Pons (tissue), 1 donor: ENCODE measurements around the gene RBM26.

Experiments
- DNase-seq: peaks from one replicate; pipeline ENCODE4 v3.0.0-alpha.2; 2016; ENCODE audit warnings: low spot score

RBM26 gene

DNA sequence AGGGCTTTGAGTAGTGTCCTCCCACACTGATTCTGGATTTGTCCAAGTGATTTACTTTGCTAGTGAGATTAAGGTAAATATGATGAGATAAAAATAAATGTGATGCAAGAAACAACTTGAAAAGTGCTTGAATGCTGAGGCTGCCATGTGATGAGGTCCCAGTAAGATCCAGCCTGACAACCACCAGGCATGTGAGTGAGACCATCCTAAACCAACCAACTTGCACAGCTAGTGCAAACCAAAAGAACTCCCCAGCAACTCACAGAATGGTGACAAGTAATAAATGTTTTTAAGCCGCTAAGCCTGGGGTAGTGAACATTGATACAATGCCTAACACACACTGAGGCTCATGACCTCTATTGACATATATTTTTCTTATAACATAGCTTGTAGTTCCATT, 13.3 kb upstream of the RBM26 start:
- no peak for DNase-seq

- no peak for DNase-seq
Measured at GRCh38 chr13:79417741-79418140, 11.7 kb upstream of the RBM26 start.

DNA sequence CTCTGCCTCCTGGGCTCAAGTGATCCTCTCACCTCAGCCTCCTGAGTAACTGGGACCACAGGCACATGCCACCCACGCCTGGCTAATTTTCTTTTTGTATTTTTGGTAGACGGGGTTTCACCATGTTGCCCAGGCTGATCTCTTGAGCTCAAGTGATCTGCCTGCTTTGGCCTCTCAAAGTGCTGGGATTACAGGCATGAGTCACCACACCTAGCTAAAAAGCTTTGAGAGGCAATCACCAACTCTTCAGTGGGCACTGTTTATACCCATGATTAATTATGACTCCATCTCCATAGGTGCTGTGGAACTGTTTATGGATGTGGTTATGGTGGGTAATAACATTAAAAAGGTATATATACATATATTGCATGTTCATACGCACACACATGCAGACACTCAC, 7.5 kb upstream of the RBM26 start:
- no peak for DNase-seq

- DNase-seq: no peak
Measured at GRCh38 chr13:79409828-79410227, 3.8 kb upstream of the RBM26 start.

DNA sequence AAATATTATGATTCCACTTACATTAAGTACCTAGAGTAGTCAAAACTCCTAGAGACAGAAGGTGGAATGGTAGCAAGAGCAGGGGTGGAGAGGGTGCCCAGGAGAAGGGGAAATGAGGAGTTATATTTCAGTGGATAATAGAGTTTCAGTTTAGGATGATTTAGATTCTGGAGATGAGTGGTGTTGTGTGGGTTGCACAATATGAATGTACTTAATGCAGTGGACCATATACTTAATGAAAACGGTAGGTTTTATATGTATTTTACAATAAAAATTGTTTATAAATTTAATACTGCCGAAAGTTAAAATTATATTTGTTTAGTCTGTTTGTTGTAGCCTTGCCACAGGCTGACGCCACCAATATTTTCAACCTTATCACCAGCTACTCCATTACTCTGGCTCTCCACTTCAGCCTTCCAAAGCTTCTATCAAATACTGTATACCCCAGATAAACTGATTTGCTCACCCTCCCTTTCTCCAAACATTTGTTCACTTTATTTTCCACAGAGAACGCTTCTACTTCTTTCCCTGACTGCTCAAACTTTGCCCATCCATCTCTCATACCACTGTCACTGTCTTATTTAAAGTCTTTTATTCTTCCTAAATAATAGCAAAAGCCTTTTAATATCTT, 1.4 kb upstream of the RBM26 start:
- no peak for DNase-seq

DNA sequence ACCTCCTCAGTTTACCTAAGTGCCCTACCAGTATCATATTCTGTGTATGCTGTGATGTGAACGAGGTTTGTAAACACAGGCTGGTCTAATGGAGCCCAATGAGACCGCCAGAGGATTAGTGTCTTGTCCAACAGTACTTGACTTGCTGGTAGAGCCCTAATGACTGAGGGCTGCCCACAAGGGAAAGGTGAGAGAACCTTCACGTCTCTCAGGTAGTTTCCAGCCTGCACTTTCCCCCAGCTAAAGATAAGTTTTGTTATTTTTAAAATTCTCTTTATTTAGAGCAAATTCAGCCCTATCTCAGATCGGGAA, 498 bp upstream of the RBM26 start:
- no peak for DNase-seq

DNA sequence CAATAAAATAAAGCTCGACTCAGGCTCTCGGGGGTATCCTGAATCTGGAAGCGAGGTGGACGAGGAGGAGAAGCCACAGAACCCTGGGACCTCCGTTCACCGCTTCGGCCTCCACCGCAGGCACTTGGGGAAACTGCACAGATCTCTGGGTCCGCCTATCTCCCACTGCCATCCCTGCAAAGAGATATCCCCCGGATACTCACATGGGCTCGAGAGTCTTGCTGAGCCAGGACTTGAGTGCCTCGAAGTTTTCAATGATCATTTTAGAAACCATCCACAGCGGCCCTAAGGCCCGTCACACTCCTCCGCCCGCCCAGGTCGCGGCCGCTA, 589 bp downstream of the RBM26 start:
- peak; percentile 37 for DNase-seq

- no peak for DNase-seq
Measured at GRCh38 chr13:79404985-79405384, 1.1 kb downstream of the RBM26 start.

DNA sequence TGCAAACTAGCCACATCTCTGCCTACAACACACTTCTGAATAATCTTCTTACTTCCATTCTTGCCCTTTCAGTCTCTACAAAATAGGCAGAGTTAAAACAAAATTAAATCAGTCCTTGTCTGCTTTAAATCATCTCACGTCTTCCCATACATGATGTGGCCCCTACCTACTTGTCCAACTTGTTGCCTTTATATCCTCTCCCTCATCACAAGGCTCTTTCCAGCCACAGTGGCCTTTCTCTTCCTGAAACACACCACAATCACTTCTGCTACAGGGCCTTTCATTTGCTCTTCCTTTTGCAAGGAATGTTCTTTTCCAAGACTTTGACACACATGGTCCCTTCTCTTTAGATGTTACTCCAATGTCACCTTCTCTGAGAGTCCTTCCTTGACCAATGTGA, 1.7 kb downstream of the RBM26 start:
- DNase-seq: no peak

DNA sequence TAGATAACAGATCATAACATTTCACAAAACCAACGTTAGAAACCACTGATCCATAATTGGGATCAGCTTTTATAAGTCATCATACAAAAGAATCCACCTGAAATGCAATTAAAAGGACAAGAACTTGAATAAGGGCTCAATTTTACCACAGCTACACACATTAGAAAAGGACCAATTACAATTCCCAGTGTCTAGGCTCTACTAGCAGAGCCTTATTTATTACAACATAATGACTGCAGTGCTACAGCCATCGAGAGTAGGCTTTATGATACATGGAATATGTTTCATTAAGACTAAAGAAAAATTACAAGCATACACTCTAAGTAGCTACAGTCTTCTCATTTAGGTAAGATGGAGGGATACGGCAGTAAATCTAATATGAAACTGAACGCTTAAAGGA, 2.9 kb downstream of the RBM26 start:
- DNase-seq: no peak

- DNase-seq: no peak
Measured at GRCh38 chr13:79402679-79403078, 3.4 kb downstream of the RBM26 start.

DNA sequence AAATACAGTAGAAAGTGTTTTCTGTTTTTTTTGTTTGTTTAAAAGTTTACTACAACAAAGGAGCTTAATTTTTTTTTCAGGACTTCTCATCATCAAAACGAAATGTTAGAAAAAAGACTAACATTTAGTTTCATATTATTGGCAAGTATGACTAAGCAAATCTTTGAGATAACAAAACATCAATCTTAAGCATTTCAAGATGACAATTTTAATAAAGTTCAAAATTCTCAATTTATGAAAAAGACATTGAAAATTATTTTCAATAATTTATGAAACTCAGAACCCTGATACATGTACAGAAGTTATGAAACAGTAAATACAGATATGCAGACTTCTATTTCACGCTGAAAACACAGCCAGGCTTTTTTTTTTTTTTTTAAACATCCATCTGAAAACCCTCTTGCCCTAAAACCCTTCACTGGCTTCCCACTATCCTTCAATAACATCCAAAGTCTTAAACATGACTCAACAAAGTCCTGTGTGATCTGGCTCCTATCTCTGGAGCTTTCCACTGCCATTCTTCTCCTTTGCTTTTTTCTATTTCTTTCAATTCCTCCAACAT, 3.9 kb downstream of the RBM26 start:
- DNase-seq: no peak

- DNase-seq: no peak
Measured at GRCh38 chr13:79401259-79402070, 4.6 kb downstream of the RBM26 start.

- no peak for DNase-seq
Measured at GRCh38 chr13:79398915-79399314, 7.1 kb downstream of the RBM26 start.

- DNase-seq: no peak
Measured at GRCh38 chr13:79398127-79398526, 7.9 kb downstream of the RBM26 start.

- no peak for DNase-seq
Measured at GRCh38 chr13:79395881-79396280, 10.2 kb downstream of the RBM26 start.

GRCh38 chr13:79393564-79394249, 12.3 kb downstream of the RBM26 start:
- DNase-seq: no peak

DNA sequence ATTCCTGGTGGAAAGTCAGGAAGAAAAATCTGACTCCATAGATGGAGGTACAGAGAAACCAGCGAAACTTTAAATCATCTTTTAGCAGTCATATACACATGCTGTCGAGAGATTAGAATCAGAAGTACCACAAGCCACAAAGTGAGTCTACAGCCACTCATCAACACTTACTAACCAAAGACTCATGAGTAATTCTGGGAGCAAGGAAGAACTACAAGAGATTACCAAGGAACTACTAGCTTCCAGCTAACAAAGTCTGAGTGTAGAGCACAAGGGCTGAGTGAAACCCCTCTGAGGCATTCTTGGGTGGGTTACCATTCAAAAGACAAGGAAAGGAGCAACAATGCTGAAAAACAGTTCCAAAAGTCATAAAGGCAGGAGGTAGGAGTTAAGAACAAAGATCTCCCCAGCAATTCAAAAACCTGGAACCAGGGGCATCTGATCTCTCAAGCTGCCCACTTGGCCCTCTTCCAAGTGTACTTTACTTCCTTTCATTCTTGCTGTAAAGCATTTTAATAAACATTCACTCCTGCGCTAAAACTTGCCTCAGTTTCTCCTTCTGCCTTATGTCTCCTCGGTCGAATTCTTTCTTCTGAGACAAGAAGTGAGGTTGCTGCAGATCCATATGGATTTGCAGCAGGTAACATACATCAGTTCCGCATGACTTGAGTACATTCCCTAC, 13.0 kb downstream of the RBM26 start:
- no peak for DNase-seq

GRCh38 chr13:79389026-79389425, 17.0 kb downstream of the RBM26 start:
- DNase-seq: no peak

DNA sequence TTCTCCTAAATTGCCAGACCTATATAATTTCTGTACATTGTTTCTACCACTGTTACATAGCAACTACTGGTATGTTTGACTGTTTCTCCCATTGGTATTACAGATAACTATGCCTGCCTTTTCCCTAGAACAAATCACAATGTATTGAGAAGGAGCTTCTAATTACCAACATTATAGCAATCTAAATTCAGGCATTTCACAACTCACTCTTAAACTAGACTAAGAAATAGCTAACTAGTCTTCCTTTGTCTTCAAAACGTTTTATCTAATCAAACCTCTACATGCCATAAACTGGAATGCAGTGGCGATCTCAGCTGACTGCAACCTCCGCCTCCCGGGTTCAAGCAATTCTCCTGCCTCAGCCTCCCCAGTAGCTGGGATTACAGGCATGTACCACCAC, 18.2 kb downstream of the RBM26 start:
- DNase-seq: no peak

DNA sequence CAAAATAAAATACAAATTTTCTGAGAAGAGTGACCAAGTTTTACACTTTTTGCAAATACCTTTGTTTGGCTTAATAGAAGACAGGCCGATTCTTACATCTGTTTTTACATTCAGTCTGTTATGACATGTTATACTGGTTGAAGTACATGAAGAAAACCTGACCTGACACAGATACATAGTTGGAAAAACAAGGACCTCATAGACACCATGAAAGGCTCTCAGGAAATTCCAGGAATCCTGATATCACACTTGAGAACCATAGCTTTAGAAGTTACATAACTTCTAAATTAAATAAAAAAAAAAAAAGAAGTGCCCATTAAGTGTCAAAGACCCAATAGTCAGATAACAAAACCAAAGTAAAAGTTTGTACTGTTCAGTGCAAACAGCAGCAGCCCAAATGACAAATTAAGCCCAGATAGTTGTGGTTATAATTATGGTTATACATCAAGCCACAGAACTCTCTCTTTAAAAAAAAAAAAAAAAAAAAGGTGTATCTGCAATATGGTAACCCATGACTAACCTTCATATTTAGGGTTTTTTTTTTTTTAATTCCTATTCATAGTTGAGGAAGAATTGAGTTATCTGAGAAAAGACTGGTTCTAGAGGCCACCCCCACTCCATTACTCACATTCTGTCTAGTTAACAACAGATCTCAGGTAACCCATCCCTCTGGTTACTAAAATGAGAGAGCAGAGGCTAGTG, 19.8 kb downstream of the RBM26 start:
- no peak for DNase-seq

- no peak for DNase-seq
Measured at GRCh38 chr13:79385694-79386093, 20.4 kb downstream of the RBM26 start.
